Neuronal stem cell (in vitro differentiated cells): Measurements from ENCODE around the gene WWTR1.
A peak's percentile ranks its signal among the peaks of the same experiment; 100 is the strongest.

Experiments
- DNase-seq: peaks from one replicate; pipeline ENCODE4 v3.0.0-alpha.2; 2013; ENCODE audit warnings: low spot score
- H2AFZ ChIP-seq: one replicate; pipeline ENCODE4 v1.6.1; 2013; ENCODE audit warnings: mild to moderate bottlenecking, low read length, inconsistent platforms
- H2AK5ac ChIP-seq: 2 replicates; pipeline ENCODE4 v1.6.1; 2013; ENCODE audit warnings: low read depth, mild to moderate bottlenecking, inconsistent platforms, low read length, moderate library complexity, mixed read lengths
- H2BK120ac ChIP-seq: 2 replicates; pipeline ENCODE4 v1.6.1; 2013; ENCODE audit warnings: low read depth, mild to moderate bottlenecking, inconsistent platforms, low read length, moderate library complexity, mixed read lengths
- H2BK12ac ChIP-seq: one replicate; pipeline ENCODE4 v1.6.1; 2013; ENCODE audit warnings: low read length, inconsistent platforms
- H2BK15ac ChIP-seq: 2 replicates; pipeline ENCODE4 v1.6.1; 2013; ENCODE audit warnings: mild to moderate bottlenecking, low read length, inconsistent platforms, mixed read lengths
- H2BK5ac ChIP-seq: one replicate; pipeline ENCODE4 v1.6.1; 2013; ENCODE audit warnings: inconsistent platforms, mild to moderate bottlenecking, low read length, moderate library complexity
- H3K14ac ChIP-seq: one replicate; pipeline ENCODE4 v1.6.1; 2013; ENCODE audit warnings: low read length, inconsistent platforms
- H3K18ac ChIP-seq: 2 replicates; pipeline ENCODE4 v1.6.1; 2013; ENCODE audit warnings: low read length, inconsistent platforms
- H3K23ac ChIP-seq: 2 replicates; pipeline ENCODE4 v1.6.1; 2013; ENCODE audit warnings: low read depth, mild to moderate bottlenecking, mixed read lengths, low read length, inconsistent platforms; ENCODE audit not compliant: poor library complexity
- H3K27ac ChIP-seq: replicated peaks from 3 replicates; pipeline ENCODE4 v1.5.1; 2013; ENCODE audit warnings: low read length, inconsistent platforms
- H3K27me3 ChIP-seq, 3 experiments: 2 replicates each; pipeline ENCODE4 v1.6.1; 2013; ENCODE audit warnings: low read length in 3 of 3, mild to moderate bottlenecking in 2 of 3, inconsistent platforms in 1 of 3, low read depth in 1 of 3, mixed read lengths in 1 of 3, moderate library complexity in 1 of 3; ENCODE audit not compliant: control insufficient read depth in 3 of 3, insufficient read depth in 3 of 3
- H3K36me3 ChIP-seq, 2 donors: replicated peaks in 1 of 2; 2 replicates each; pipeline ENCODE4 v1.6.1; 2013; ENCODE audit warnings: low read length in 2 of 2; ENCODE audit not compliant: control insufficient read depth in 2 of 2, insufficient read depth in 2 of 2
- H3K4ac ChIP-seq: 2 replicates; pipeline ENCODE4 v1.6.1; 2013; ENCODE audit warnings: inconsistent platforms, mild to moderate bottlenecking, low read length, moderate library complexity
- H3K4me1 ChIP-seq, 2 donors: 1 replicate in 1 of 2; 2 replicates in 1 of 2; pipeline ENCODE4 v1.6.1; 2013; ENCODE audit warnings: low read length in 2 of 2, low read depth in 1 of 2; ENCODE audit not compliant: control insufficient read depth in 2 of 2, insufficient read depth in 1 of 2
- H3K4me2 ChIP-seq: one replicate; pipeline ENCODE4 v1.6.1; 2013; ENCODE audit warnings: mild to moderate bottlenecking, low read length, inconsistent platforms; ENCODE audit not compliant: insufficient read depth, poor library complexity, severe bottlenecking
- H3K4me3 ChIP-seq, 2 donors: 2 replicates each; pipeline ENCODE4 v1.5.1; 2013; ENCODE audit warnings: low read length in 2 of 2, mild to moderate bottlenecking in 2 of 2, inconsistent platforms in 1 of 2, moderate library complexity in 1 of 2
- H3K79me1 ChIP-seq: one replicate; pipeline ENCODE4 v1.6.1; 2013; ENCODE audit warnings: low read depth, mild to moderate bottlenecking, inconsistent platforms, low read length, moderate library complexity
- H3K9ac ChIP-seq: one replicate; pipeline ENCODE4 v1.6.1; 2013; ENCODE audit warnings: mild to moderate bottlenecking, low read depth, low read length, inconsistent platforms; ENCODE audit not compliant: poor library complexity
- H3K9me3 ChIP-seq, 2 donors: replicated peaks in 1 of 2; 2 replicates each; pipeline versions ENCODE3 to v1.6.1; 2013; ENCODE audit warnings: low read length in 2 of 2, mild to moderate bottlenecking in 2 of 2, inconsistent platforms in 1 of 2, low read depth in 1 of 2, mixed read lengths in 1 of 2, moderate library complexity in 1 of 2; ENCODE audit not compliant: control insufficient read depth in 2 of 2, insufficient read depth in 1 of 2
- H4K8ac ChIP-seq: one replicate; pipeline ENCODE4 v1.6.1; 2013; ENCODE audit warnings: low read depth, mild to moderate bottlenecking, inconsistent platforms, low read length, moderate library complexity
- H4K91ac ChIP-seq: one replicate; pipeline ENCODE4 v1.6.1; 2013; ENCODE audit warnings: low read length, low read depth, mild to moderate bottlenecking, inconsistent platforms; ENCODE audit not compliant: poor library complexity
- WGBS, 2 donors: extraction: QIAGEN DNeasy Blood & Tissue Kit; methylation state at CpG; one replicate each; pipeline ENCODE4 v1.1.7; 2013; ENCODE audit warnings: missing lambda C conversion rate in 2 of 2, mixed read lengths in 1 of 2; ENCODE audit not compliant: insufficient read length in 2 of 2, insufficient replicate concordance in 1 of 2; ENCODE audit errors: extremely low coverage in 2 of 2; 5-methylcytosine and 5-hydroxymethylcytosine counted together

WWTR1 gene

GRCh38 chr3:149605902-149606301 is 51.9 kb downstream of the WWTR1 start:
- H2BK120ac ChIP-seq: no peak overlapping the region
- H2BK15ac ChIP-seq: no peak overlapping the region
- no peak overlapping the region for H2AK5ac ChIP-seq
- no peaks in the 10 kb centered on the region for H3K79me1 ChIP-seq
- no peak overlapping the region for H3K4ac ChIP-seq
- H2BK12ac ChIP-seq: no peak overlapping the region
- no peak overlapping the region for H3K23ac ChIP-seq
- no peak overlapping the region for H3K18ac ChIP-seq
- no peak overlapping the region for H3K9ac ChIP-seq
- no peaks in the 10 kb centered on the region for H3K9me3 ChIP-seq
- H3K4me3 ChIP-seq: no peak overlapping the region
- H3K27me3 ChIP-seq: no peaks in the 10 kb centered on the region
- H3K4me2 ChIP-seq: no peak overlapping the region
- H3K14ac ChIP-seq: no peak overlapping the region
- no peaks in the 10 kb centered on the region for H3K36me3 ChIP-seq
- DNase-seq: no peak
- no peak overlapping the region for H2AFZ ChIP-seq
- WGBS, 2 donors: no CpG with 5 or more reads among the region's 2 CpGs
- H4K91ac ChIP-seq: no peak overlapping the region
- no peak overlapping the region for H4K8ac ChIP-seq
- H3K4me1 ChIP-seq: peaks cover 8 to 18% of the 10 kb centered on the region in 2 donors
- no peak overlapping the region for H3K27ac ChIP-seq
- no peak overlapping the region for H2BK5ac ChIP-seq

DNA sequence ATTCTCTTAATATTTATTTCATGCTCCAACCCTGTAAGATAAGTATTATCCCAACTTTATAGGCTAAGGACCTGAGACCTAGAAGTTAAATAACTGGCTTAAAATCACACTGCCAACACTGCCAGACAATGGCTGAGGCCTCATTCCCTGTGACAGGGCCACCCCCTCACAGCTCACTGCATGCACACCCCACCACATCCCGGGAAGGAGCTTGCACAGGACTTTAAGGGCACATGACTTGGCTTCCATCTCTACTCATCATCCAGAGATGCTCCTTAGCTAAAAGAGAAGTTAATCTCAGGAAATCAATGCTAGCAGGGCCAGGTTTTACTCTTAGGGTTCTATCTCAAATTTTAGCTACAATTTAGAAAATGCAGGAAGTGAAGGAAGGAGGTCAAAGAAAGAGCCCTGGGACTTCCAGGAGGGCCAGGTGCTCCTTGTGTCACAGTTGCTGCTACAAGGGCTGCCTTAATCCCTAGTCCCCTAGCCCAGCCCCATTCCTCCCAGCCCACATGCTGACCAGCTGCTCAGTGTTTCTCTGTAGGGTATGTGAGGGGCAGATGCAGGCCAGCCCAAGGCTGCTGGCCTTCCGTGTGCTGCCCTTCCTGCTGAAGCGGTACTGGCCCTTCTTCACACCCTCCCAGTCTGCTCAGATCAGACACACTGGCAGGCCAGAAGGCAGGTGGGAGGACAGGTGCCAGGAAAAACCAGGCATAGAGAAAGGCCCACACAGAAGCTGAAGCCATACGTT is 53.5 kb downstream of the WWTR1 start:
- H3K18ac ChIP-seq: peak overlapping the region; percentile 68
- H3K9ac ChIP-seq: no peak overlapping the region
- H3K27ac ChIP-seq: peak overlapping the region; percentile 48
- H3K36me3 ChIP-seq: no peaks in the 10 kb centered on the region
- peak overlapping the region; percentile 67 for H2AK5ac ChIP-seq
- H3K4me2 ChIP-seq: no peak overlapping the region
- H2BK120ac ChIP-seq: no peak overlapping the region
- H2BK15ac ChIP-seq: peak overlapping the region; percentile 8
- no peak overlapping the region for H4K91ac ChIP-seq
- no peak overlapping the region for H3K4ac ChIP-seq
- H2AFZ ChIP-seq: no peak overlapping the region
- no peak overlapping the region for H3K4me3 ChIP-seq
- no peak overlapping the region for H2BK5ac ChIP-seq
- H3K27me3 ChIP-seq: no peaks in the 10 kb centered on the region
- H3K79me1 ChIP-seq: no peaks in the 10 kb centered on the region
- DNase-seq: no peak
- H3K23ac ChIP-seq: no peak overlapping the region
- peaks cover 4 to 15% of the 10 kb centered on the region in 2 donors for H3K4me1 ChIP-seq
- H2BK12ac ChIP-seq: no peak overlapping the region
- H3K14ac ChIP-seq: no peak overlapping the region
- no peaks in the 10 kb centered on the region for H3K9me3 ChIP-seq
- WGBS, 2 donors: no CpG with 5 or more reads among the region's 4 CpGs
- no peak overlapping the region for H4K8ac ChIP-seq

- no peak overlapping the region for H3K18ac ChIP-seq
- DNase-seq: no peak
- WGBS, 2 donors: no CpG with 5 or more reads among the region's 3 CpGs
- H2BK5ac ChIP-seq: no peak overlapping the region
- H3K23ac ChIP-seq: no peak overlapping the region
- no peak overlapping the region for H3K9ac ChIP-seq
- no peaks in the 10 kb centered on the region for H3K36me3 ChIP-seq
- H2BK12ac ChIP-seq: no peak overlapping the region
- H3K4me2 ChIP-seq: no peak overlapping the region
- H2BK120ac ChIP-seq: no peak overlapping the region
- no peak overlapping the region for H3K27ac ChIP-seq
- H3K27me3 ChIP-seq: no peaks in the 10 kb centered on the region
- H2AFZ ChIP-seq: no peak overlapping the region
- H3K4me3 ChIP-seq: no peak overlapping the region
- H3K14ac ChIP-seq: no peak overlapping the region
- H3K4ac ChIP-seq: no peak overlapping the region
- H4K91ac ChIP-seq: no peak overlapping the region
- H3K9me3 ChIP-seq: no peaks in the 10 kb centered on the region
- H4K8ac ChIP-seq: no peak overlapping the region
- H2BK15ac ChIP-seq: no peak overlapping the region
- no peak overlapping the region for H2AK5ac ChIP-seq
- H3K79me1 ChIP-seq: no peaks in the 10 kb centered on the region
- peaks cover 4 to 15% of the 10 kb centered on the region in 2 donors for H3K4me1 ChIP-seq
These were observed 54.4 kb downstream of the WWTR1 start for GRCh38 chr3:149603126-149604074.

GRCh38 chr3:149600634-149601033 is 57.2 kb downstream of the WWTR1 start:
- Histone ChIP-seq H3K18ac (no peak overlapping the region), H3K23ac (no peak overlapping the region), H4K91ac (no peak overlapping the region), H2AK5ac (no peak overlapping the region), H3K4ac (no peak overlapping the region), H2BK120ac (no peak overlapping the region), H3K4me2 (no peak overlapping the region), H3K79me1 (peaks cover 1% of the 10 kb centered on the region), H4K8ac (no peak overlapping the region), H2AFZ (no peak overlapping the region), H3K4me1 (peaks cover 4 to 15% of the 10 kb centered on the region in 2 donors), H3K27ac (no peak overlapping the region), H2BK5ac (no peak overlapping the region), H3K27me3 (no peaks in the 10 kb centered on the region), H3K36me3 (peaks cover 0 to 3% of the 10 kb centered on the region in 2 donors), H3K14ac (no peak overlapping the region), H3K4me3 (no peak overlapping the region), H2BK15ac (no peak overlapping the region), H2BK12ac (no peak overlapping the region), H3K9ac (no peak overlapping the region), H3K9me3 (no peaks in the 10 kb centered on the region)
- no CpG with 5 or more reads among the region's 1 CpG for WGBS, 2 donors
- DNase-seq: no peak
